Epithelial cell of proximal tubule (primary cell): ENCODE results near the gene ZNF511. TPM values are rescaled to one million over a fixed set of nuclear protein-coding genes. Genes with fewer than 3 reads are reported as not detected.
A peak's percentile ranks its signal among the peaks of the same experiment; 100 is the strongest.

Experiments used
- DNase-seq: peaks from one replicate; pipeline ENCODE4 v3.0.0-alpha.2; 2011; ENCODE audit warnings: low read depth
- H3K4me3 ChIP-seq: 2 replicates; pipeline ENCODE4 v1.5.1; 2011; ENCODE audit warnings: low read depth, mild to moderate bottlenecking, low read length
- CTCF ChIP-seq: conservative IDR thresholded peaks from 2 replicates; pipeline ENCODE4 v1.5.1; 2012; ENCODE audit warnings: low read depth, mild to moderate bottlenecking, low read length
- total RNA-seq: library from RNA; depleted of rRNA; stranded (reverse); fragments of >200 nt; gene quantifications from 2 replicates; pipeline ENCODE4 v1.2.3, GENCODE V29; 2015

The ZNF511 gene
- total RNA-seq, 1 donor from 2014 or later, result 28.8 TPM

- no peak for DNase-seq
Observed at GRCh38 chr10:133309720-133310398, 1.1 kb downstream of the ZNF511 start.

DNA sequence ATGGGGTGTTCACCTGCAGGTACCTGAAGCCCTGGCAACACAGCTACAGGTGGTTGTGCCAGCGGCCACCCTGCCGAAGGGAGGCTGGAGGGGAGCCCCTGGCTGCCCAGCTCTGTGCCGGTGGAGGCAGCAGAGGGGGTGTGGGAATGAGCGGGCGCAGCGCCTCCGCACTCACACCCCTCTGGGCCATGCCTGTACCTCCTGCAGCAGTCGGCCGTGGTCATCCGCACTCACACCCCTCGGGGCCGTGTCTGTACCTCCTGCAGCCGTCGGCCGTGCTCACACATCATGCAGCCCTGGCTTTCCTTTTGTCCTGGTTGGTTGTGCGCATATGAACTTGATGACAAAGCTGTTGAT is 1.7 kb downstream of the ZNF511 start:
- no peak for TF ChIP-seq CTCF
- H3K4me3 ChIP-seq, result no peak overlapping the region
- no peak for DNase-seq

More at GRCh38 chr10:133309720-133310398, 1.1 kb downstream of the ZNF511 start:
- H3K4me3 ChIP-seq, result peak overlapping the region; percentile 44
- TF ChIP-seq CTCF, result no peak

DNA sequence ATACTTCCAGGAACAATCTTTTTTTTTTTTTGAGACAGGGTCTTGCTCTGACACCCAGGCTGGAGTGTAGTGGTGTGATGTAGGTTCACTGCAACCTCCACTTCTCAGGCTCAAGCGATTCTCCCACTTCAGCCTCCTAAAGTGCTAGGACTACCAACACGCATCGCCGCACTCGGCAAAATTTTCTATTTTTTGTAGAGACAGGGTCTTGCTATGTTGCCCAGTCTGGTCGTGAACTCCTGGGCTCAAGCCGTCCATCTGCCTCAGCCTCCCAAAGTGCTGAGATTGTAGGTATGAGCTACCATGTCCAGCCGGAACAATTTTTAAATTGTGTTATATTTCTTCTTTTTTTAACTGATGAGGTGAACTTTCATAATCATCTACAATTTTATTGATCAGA is 2.1 kb downstream of the ZNF511 start:
- no peak for TF ChIP-seq CTCF
- no peak overlapping the region for H3K4me3 ChIP-seq
- DNase-seq, result no peak

- no peak for DNase-seq
- no peak for TF ChIP-seq CTCF
- no peak overlapping the region for H3K4me3 ChIP-seq
Observed at GRCh38 chr10:133311570-133311969, 2.9 kb downstream of the ZNF511 start.

- no peak for TF ChIP-seq CTCF
- no peak for DNase-seq
- H3K4me3 ChIP-seq, result no peak overlapping the region
Observed at GRCh38 chr10:133312016-133312768, 3.5 kb downstream of the ZNF511 start.

GRCh38 chr10:133312769-133313145 is 4.0 kb downstream of the ZNF511 start:
- DNase-seq, result no peak
- H3K4me3 ChIP-seq, result no peak overlapping the region
- TF ChIP-seq CTCF, result no peak

DNA sequence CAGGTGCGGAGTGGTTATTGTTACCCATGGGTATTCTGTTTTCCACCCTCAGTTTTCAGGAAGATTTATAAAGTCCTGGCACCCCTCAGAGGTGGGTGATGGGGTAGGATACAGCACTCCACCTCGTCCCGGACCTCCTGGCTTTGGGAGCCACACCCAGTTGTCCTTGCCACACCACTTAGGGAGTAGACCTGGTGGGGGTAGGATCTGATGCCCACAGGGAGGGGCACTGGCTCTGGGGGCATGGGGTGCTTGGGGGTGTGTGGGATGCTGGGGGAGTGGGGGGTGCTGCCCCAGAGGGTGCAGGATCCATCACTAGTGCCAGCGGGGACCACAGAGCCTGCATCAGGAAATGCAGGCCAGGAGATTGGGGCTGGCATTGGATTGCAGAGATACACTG is 4.5 kb downstream of the ZNF511 start:
- no peak for TF ChIP-seq CTCF
- DNase-seq, result no peak
- no peak overlapping the region for H3K4me3 ChIP-seq
